ENCODE data around the gene TOMM40.

- no peak for TF ChIP-seq CTCF (IDR thresholded peaks at IDR 0.05; ENCODE audit: poor library complexity)
- no peak for TF ChIP-seq EZH2 (IDR thresholded peaks at IDR 0.05; ENCODE audit: borderline replicate concordance)
Measured at GRCh38 chr19:44912854-44913253, 21.8 kb downstream of the TOMM40 start.

Data from hepatocyte (in vitro differentiated cells).